Measurements from ENCODE around the gene SLC9A3. TPM values are rescaled to one million over a fixed set of nuclear protein-coding genes. Genes with fewer than 3 reads are reported as not detected.

Gene SLC9A3
- polyA plus RNA-seq, 1 of the 3 experiments (the other 2 are of a cell fraction), result 1.9 TPM

- ChIA-PET CTCF (interaction anchor here (3.3 kb wide), 1 partner anchor 9 kb away, joined by 14 read pairs; no protein-coding TSS in a partner anchor), POLR2A (no interaction called here)
- H3K9ac ChIP-seq, result no peak overlapping the region
- no peaks in the 10 kb centered on the region for H3K9me2 ChIP-seq
- H3K36me3 ChIP-seq (replicated peaks in 1 of 2; ENCODE audit: control insufficient read depth in 1 of 2, insufficient read depth in 2 of 2, low read length in 1 of 2), result peaks cover 41 to 97% of the 10 kb centered on the region in 2 experiments
- no peak for DNase-seq
- no peaks in the 10 kb centered on the region for H3K4me1 ChIP-seq (ENCODE audit: control insufficient read depth in 1 of 2, insufficient read depth in 2 of 2, low read depth in 1 of 2, low read length in 1 of 2)
- TF ChIP-seq GABPA (IDR thresholded peaks at IDR 0.05; ENCODE audit: low read depth) (no peak), MEF2A (IDR thresholded peaks at IDR 0.05; ENCODE audit: borderline replicate concordance, low read depth) (no peak)
- no peaks in the 10 kb centered on the region for H3F3A ChIP-seq (replicated peaks; ENCODE audit: insufficient read depth)
- H3K27me3 ChIP-seq (ENCODE audit: insufficient read depth), result no peaks in the 10 kb centered on the region
- WGBS (ENCODE audit: low lambda C conversion rate), result 90% methylated on average over 11 of the region's 11 CpGs
- H3K4me3 ChIP-seq (ENCODE audit: low read depth in 2 of 2, low read length in 1 of 2), result no peak overlapping the region
- peaks cover 39% of the 10 kb centered on the region for H3K79me2 ChIP-seq (ENCODE audit: insufficient read depth)
- no peak overlapping the region for H3K4me2 ChIP-seq
- 0 out of 2 replicates have a peak, but pooled peaks cover 6% of the 10 kb centered on the region for H4K20me1 ChIP-seq (ENCODE audit: insufficient read depth)
- no peak overlapping the region for H2AFZ ChIP-seq (ENCODE audit: low read depth)
- H3K27ac ChIP-seq (ENCODE audit: low read depth in 2 of 2, low read length in 1 of 2), result no peak overlapping the region
- H3K9me3 ChIP-seq, result peaks cover 10% of the 10 kb centered on the region
These were observed 68.4 kb downstream of the SLC9A3 start for GRCh38 chr5:455806-456205.

- no peaks in the 10 kb centered on the region for H3K4me1 ChIP-seq (ENCODE audit: control insufficient read depth in 1 of 2, insufficient read depth in 2 of 2, low read depth in 1 of 2, low read length in 1 of 2)
- peaks cover 46 to 96% of the 10 kb centered on the region in 2 experiments for H3K36me3 ChIP-seq (replicated peaks in 1 of 2; ENCODE audit: control insufficient read depth in 1 of 2, insufficient read depth in 2 of 2, low read length in 1 of 2)
- no peak overlapping the region for H3K27ac ChIP-seq (ENCODE audit: low read depth in 2 of 2, low read length in 1 of 2)
- H3K79me2 ChIP-seq (ENCODE audit: insufficient read depth), result peaks cover 45% of the 10 kb centered on the region
- ChIA-PET POLR2A (no interaction called here), CTCF (no interaction called here)
- no peak for DNase-seq
- WGBS (ENCODE audit: low lambda C conversion rate), result 97% methylated on average over 6 of the region's 11 CpGs
- H3K27me3 ChIP-seq (ENCODE audit: insufficient read depth), result no peaks in the 10 kb centered on the region
- H3K9me3 ChIP-seq, result peaks cover 11% of the 10 kb centered on the region
- no peak overlapping the region for H3K4me3 ChIP-seq (ENCODE audit: low read depth in 2 of 2, low read length in 1 of 2)
- no peak for TF ChIP-seq REST (IDR thresholded peaks at IDR 0.05; ENCODE audit: low read depth, low read length)
- no peak for TF ChIP-seq FOXJ3 (CRISPR knock-in tag; IDR thresholded peaks at IDR 0.05)
- TF ChIP-seq MXI1 (IDR thresholded peaks at IDR 0.05; ENCODE audit: low read depth, low read length), result no peak
- no peak for TF ChIP-seq FOSL2 (IDR thresholded peaks at IDR 0.05; ENCODE audit: borderline replicate concordance, low read depth)
- no peak for TF ChIP-seq FOXM1 (IDR thresholded peaks at IDR 0.05; ENCODE audit: low read depth)
- TF ChIP-seq MAX (IDR thresholded peaks at IDR 0.05; ENCODE audit: low read depth), result no peak
- no peak for TF ChIP-seq PBX3 (IDR thresholded peaks at IDR 0.05)
- no peak for TF ChIP-seq POLR2AphosphoS5 (IDR thresholded peaks at IDR 0.05; ENCODE audit: low read depth, low read length)
- TF ChIP-seq TCF12 (IDR thresholded peaks at IDR 0.05), result no peak
- TF ChIP-seq RAD21 (IDR thresholded peaks at IDR 0.05; ENCODE audit: low read length), result no peak
- TF ChIP-seq CTCF (IDR thresholded peaks at IDR 0.05), result no peak
- TF ChIP-seq NFIC (IDR thresholded peaks at IDR 0.05; ENCODE audit: borderline replicate concordance), result no peak
- 0 out of 2 replicates have a peak, but pooled peaks cover 6% of the 10 kb centered on the region for H4K20me1 ChIP-seq (ENCODE audit: insufficient read depth)
- no peak overlapping the region for H2AFZ ChIP-seq (ENCODE audit: low read depth)
- no peaks in the 10 kb centered on the region for H3F3A ChIP-seq (replicated peaks; ENCODE audit: insufficient read depth)
- no peaks in the 10 kb centered on the region for H3K9me2 ChIP-seq
- no peak overlapping the region for H3K4me2 ChIP-seq
- H3K9ac ChIP-seq, result no peak overlapping the region
These were observed 69.3 kb downstream of the SLC9A3 start for GRCh38 chr5:454936-455335.
